HEK293 (cell line): Measurements from ENCODE around the gene TNFAIP1.

Source experiments
- CTCF ChIA-PET: fragments of 350-600 bp; formaldehyde crosslinking; extraction: SDS; loops from one replicate; lab custom pipeline; 2021; ENCODE audit warnings: antibody characterized with exemption; lab: Yijun Ruan, JAX
- POLR2A ChIA-PET: fragments of 300-600 bp; formaldehyde crosslinking; extraction: SDS; loops from one replicate; lab custom pipeline; 2020; ENCODE audit warnings: antibody characterized with exemption, inconsistent platforms; lab: Yijun Ruan, JAX
- H3K27ac ChIP-seq: fragments of 200-500 bp; sonication (Bioruptor generic); 2 replicates; pipeline ENCODE4 v1.5.1; 2014; ENCODE audit warnings: low read depth, low read length, control low read depth, inconsistent platforms; ENCODE audit errors: extremely low read depth
- H3K36me3 ChIP-seq, 2 experiments: fragments of 200-500 bp in 1 of 2; sonication (Bioruptor generic) in 1 of 2; 1 replicate in 1 of 2; 2 replicates in 1 of 2; pipeline ENCODE4 v1.5.1; 2014 to 2017; ENCODE audit warnings: inconsistent platforms in 2 of 2, low read length in 2 of 2; ENCODE audit not compliant: control insufficient read depth in 2 of 2, insufficient read depth in 1 of 2
- H3K4me1 ChIP-seq: fragments of 200-500 bp; sonication (Bioruptor generic); 2 replicates; pipeline ENCODE4 v1.5.1; 2014; ENCODE audit warnings: mild to moderate bottlenecking, low read length, inconsistent platforms; ENCODE audit not compliant: control insufficient read depth, insufficient read depth
- H3K4me3 ChIP-seq: 2 replicates; pipeline ENCODE4 v1.5.1; 2011; ENCODE audit warnings: low read depth, mild to moderate bottlenecking, control low read depth, low read length, moderate library complexity
- H3K9me3 ChIP-seq: fragments of 200-500 bp; sonication (Bioruptor generic); 2 replicates; pipeline ENCODE4 v1.5.1; 2014; ENCODE audit warnings: low read depth, low read length, inconsistent platforms; ENCODE audit not compliant: control insufficient read depth, insufficient read depth
- ELK4 ChIP-seq: IDR thresholded peaks from 2 replicates; pipeline ENCODE4 v1.6.1; 2011; ENCODE audit warnings: mild to moderate bottlenecking, low read depth, low read length, borderline replicate concordance
- KLF7 ChIP-seq: fragments of 450-650 bp; formaldehyde crosslinking; IDR thresholded peaks from 2 replicates; pipeline ENCODE4 v1.5.1; 2016; ENCODE audit warnings: missing biosample characterization, missing genetic modification characterization, borderline replicate concordance
- SCRT2 ChIP-seq: fragments of 450-650 bp; formaldehyde crosslinking; IDR thresholded peaks from 2 replicates; pipeline ENCODE4 v1.5.1; 2016; ENCODE audit warnings: missing biosample characterization, missing genetic modification characterization
- SP7 ChIP-seq: fragments of 450-650 bp; formaldehyde crosslinking; IDR thresholded peaks from 2 replicates; pipeline ENCODE4 v1.5.1; 2016; ENCODE audit warnings: missing biosample characterization, missing genetic modification characterization
- TRIM28 ChIP-seq: IDR thresholded peaks from 2 replicates; pipeline ENCODE4 v1.6.1; 2011; ENCODE audit warnings: low read length, control low read depth, borderline replicate concordance
- ZNF132 ChIP-seq: fragments of 450-650 bp; formaldehyde crosslinking; IDR thresholded peaks from 2 replicates; pipeline ENCODE4 v1.5.1; 2017; ENCODE audit warnings: missing biosample characterization, missing genetic modification characterization, borderline replicate concordance
- ZNF19 ChIP-seq: fragments of 450-650 bp; formaldehyde crosslinking; IDR thresholded peaks from 2 replicates; pipeline ENCODE4; 2016; ENCODE audit warnings: missing biosample characterization, missing genetic modification characterization, low read depth
- ZNF366 ChIP-seq: fragments of 450-650 bp; formaldehyde crosslinking; conservative IDR thresholded peaks from 2 replicates; pipeline ENCODE4 v1.5.1; 2016; ENCODE audit warnings: missing biosample characterization, missing genetic modification characterization
- ZNF37A ChIP-seq: fragments of 450-650 bp; IDR thresholded peaks from 2 replicates; pipeline ENCODE4 v1.5.1; 2018; ENCODE audit warnings: missing biosample characterization, missing genetic modification characterization
- ZNF398 ChIP-seq: fragments of 450-650 bp; formaldehyde crosslinking; IDR thresholded peaks from 2 replicates; pipeline ENCODE4 v1.5.1; 2017; ENCODE audit warnings: missing biosample characterization, missing genetic modification characterization
- ZNF423 ChIP-seq: fragments of 450-650 bp; formaldehyde crosslinking; IDR thresholded peaks from 2 replicates; pipeline ENCODE4 v1.5.1; 2016; ENCODE audit warnings: missing biosample characterization, missing genetic modification characterization
- ZNF548 ChIP-seq: fragments of 450-650 bp; formaldehyde crosslinking; IDR thresholded peaks from 2 replicates; pipeline ENCODE4 v1.5.1; 2016; ENCODE audit warnings: missing biosample characterization, missing genetic modification characterization
- ZNF580 ChIP-seq: fragments of 450-650 bp; formaldehyde crosslinking; IDR thresholded peaks from 2 replicates; pipeline ENCODE4 v1.5.1; 2016; ENCODE audit warnings: missing biosample characterization, missing genetic modification characterization
- ZNF621 ChIP-seq: fragments of 450-650 bp; formaldehyde crosslinking; IDR thresholded peaks from 2 replicates; pipeline ENCODE4 v1.5.1; 2017; ENCODE audit warnings: missing biosample characterization, missing genetic modification characterization
- ZNF660 ChIP-seq: fragments of 450-650 bp; IDR thresholded peaks from 2 replicates; pipeline ENCODE4 v1.5.1; 2018; ENCODE audit warnings: missing biosample characterization, mild to moderate bottlenecking, missing genetic modification characterization
- ZNF701 ChIP-seq: fragments of 450-650 bp; formaldehyde crosslinking; IDR thresholded peaks from 2 replicates; pipeline ENCODE4 v1.5.1; 2016; ENCODE audit warnings: missing biosample characterization, missing genetic modification characterization
- ZNF791 ChIP-seq: fragments of 450-650 bp; formaldehyde crosslinking; IDR thresholded peaks from 2 replicates; pipeline ENCODE4 v1.5.1; 2016; ENCODE audit warnings: missing biosample characterization, missing genetic modification characterization
- ZSCAN18 ChIP-seq: fragments of 450-650 bp; formaldehyde crosslinking; IDR thresholded peaks from 2 replicates; pipeline ENCODE4 v1.5.1; 2016; ENCODE audit warnings: missing biosample characterization, missing genetic modification characterization
- ZSCAN30 ChIP-seq: fragments of 450-650 bp; IDR thresholded peaks from 2 replicates; pipeline ENCODE4 v1.5.1; 2018; ENCODE audit warnings: missing biosample characterization, mild to moderate bottlenecking, missing genetic modification characterization, moderate library complexity
- TF ChIP-seq, protein P1 (sequence below): fragments of 450-650 bp; formaldehyde crosslinking; IDR thresholded peaks from 2 replicates; pipeline ENCODE4 v1.5.1; 2016; ENCODE audit warnings: missing biosample characterization, missing genetic modification characterization
- TF ChIP-seq, protein P2 (sequence below): fragments of 450-650 bp; formaldehyde crosslinking; IDR thresholded peaks from 2 replicates; pipeline ENCODE4 v1.5.1; 2016; ENCODE audit warnings: missing biosample characterization, missing genetic modification characterization
- TF ChIP-seq, protein P3 (sequence below): fragments of 450-650 bp; formaldehyde crosslinking; IDR thresholded peaks from 2 replicates; pipeline ENCODE4 v1.5.1; 2016; ENCODE audit warnings: missing biosample characterization, missing genetic modification characterization

The TNFAIP1 gene

DNA sequence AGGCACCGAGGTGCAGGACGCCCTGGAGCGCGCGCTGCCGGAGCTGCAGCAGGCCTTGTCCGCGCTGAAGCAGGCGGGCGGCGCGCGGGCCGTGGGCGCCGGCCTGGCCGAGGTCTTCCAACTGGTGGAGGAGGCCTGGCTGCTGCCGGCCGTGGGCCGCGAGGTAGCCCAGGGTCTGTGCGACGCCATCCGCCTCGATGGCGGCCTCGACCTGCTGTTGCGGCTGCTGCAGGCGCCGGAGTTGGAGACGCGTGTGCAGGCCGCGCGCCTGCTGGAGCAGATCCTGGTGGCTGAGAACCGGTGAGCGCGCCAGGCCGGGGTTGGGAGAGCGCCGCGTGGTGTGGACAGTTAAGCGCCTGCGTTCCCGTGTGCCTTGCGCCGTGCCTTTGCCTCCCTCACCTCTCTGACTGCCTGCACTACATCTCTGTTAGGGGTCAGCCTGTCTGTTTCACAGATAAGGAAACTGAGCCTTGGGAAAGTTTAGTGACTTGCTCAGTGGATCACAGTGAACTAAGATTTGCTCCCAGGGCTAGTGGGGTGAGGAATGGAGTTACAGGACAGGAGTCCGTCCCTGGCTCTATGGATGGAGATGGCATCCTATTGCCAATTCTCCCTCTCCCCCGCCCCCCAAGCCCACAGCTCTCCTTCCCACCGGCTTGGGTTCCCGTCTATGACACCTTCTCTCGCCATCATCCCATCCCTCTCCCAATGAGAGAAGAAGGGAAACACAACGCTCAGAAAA, 36.8 kb downstream of the TNFAIP1 start (continued):
- TF ChIP-seq, protein P1, sequence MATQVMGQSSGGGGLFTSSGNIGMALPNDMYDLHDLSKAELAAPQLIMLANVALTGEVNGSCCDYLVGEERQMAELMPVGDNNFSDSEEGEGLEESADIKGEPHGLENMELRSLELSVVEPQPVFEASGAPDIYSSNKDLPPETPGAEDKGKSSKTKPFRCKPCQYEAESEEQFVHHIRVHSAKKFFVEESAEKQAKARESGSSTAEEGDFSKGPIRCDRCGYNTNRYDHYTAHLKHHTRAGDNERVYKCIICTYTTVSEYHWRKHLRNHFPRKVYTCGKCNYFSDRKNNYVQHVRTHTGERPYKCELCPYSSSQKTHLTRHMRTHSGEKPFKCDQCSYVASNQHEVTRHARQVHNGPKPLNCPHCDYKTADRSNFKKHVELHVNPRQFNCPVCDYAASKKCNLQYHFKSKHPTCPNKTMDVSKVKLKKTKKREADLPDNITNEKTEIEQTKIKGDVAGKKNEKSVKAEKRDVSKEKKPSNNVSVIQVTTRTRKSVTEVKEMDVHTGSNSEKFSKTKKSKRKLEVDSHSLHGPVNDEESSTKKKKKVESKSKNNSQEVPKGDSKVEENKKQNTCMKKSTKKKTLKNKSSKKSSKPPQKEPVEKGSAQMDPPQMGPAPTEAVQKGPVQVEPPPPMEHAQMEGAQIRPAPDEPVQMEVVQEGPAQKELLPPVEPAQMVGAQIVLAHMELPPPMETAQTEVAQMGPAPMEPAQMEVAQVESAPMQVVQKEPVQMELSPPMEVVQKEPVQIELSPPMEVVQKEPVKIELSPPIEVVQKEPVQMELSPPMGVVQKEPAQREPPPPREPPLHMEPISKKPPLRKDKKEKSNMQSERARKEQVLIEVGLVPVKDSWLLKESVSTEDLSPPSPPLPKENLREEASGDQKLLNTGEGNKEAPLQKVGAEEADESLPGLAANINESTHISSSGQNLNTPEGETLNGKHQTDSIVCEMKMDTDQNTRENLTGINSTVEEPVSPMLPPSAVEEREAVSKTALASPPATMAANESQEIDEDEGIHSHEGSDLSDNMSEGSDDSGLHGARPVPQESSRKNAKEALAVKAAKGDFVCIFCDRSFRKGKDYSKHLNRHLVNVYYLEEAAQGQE (tag by site-specific recombination): 0 out of 2 replicates have a peak, but pooled peaks have one; percentile 31
- TF ChIP-seq SCRT2 (tag by site-specific recombination): no peak
- no peak for TF ChIP-seq ZNF791 (tag by site-specific recombination)
- TF ChIP-seq, protein P2, sequence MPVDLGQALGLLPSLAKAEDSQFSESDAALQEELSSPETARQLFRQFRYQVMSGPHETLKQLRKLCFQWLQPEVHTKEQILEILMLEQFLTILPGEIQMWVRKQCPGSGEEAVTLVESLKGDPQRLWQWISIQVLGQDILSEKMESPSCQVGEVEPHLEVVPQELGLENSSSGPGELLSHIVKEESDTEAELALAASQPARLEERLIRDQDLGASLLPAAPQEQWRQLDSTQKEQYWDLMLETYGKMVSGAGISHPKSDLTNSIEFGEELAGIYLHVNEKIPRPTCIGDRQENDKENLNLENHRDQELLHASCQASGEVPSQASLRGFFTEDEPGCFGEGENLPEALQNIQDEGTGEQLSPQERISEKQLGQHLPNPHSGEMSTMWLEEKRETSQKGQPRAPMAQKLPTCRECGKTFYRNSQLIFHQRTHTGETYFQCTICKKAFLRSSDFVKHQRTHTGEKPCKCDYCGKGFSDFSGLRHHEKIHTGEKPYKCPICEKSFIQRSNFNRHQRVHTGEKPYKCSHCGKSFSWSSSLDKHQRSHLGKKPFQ: no peak
- no peak for TF ChIP-seq ZNF580
- no peak for TF ChIP-seq ZSCAN30 (tag by site-specific recombination)
- no peak for TF ChIP-seq ZNF423 (tag by site-specific recombination)
- no peak for TF ChIP-seq ZNF701 (tag by site-specific recombination)
- TF ChIP-seq, protein P3, sequence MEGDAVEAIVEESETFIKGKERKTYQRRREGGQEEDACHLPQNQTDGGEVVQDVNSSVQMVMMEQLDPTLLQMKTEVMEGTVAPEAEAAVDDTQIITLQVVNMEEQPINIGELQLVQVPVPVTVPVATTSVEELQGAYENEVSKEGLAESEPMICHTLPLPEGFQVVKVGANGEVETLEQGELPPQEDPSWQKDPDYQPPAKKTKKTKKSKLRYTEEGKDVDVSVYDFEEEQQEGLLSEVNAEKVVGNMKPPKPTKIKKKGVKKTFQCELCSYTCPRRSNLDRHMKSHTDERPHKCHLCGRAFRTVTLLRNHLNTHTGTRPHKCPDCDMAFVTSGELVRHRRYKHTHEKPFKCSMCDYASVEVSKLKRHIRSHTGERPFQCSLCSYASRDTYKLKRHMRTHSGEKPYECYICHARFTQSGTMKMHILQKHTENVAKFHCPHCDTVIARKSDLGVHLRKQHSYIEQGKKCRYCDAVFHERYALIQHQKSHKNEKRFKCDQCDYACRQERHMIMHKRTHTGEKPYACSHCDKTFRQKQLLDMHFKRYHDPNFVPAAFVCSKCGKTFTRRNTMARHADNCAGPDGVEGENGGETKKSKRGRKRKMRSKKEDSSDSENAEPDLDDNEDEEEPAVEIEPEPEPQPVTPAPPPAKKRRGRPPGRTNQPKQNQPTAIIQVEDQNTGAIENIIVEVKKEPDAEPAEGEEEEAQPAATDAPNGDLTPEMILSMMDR: peak; percentile 52
- 0 out of 2 replicates have a peak, but pooled peaks have one; percentile 9 for TF ChIP-seq KLF7 (tag by site-specific recombination)
- peak; percentile 46; the same call in 1 of the 2 replicates for TF ChIP-seq ZNF660 (tag by site-specific recombination)
- no peak for TF ChIP-seq ZNF548
- no peak for TF ChIP-seq ZSCAN18 (tag by site-specific recombination)
- TF ChIP-seq, all 188 proteins: peak for 11

DNA sequence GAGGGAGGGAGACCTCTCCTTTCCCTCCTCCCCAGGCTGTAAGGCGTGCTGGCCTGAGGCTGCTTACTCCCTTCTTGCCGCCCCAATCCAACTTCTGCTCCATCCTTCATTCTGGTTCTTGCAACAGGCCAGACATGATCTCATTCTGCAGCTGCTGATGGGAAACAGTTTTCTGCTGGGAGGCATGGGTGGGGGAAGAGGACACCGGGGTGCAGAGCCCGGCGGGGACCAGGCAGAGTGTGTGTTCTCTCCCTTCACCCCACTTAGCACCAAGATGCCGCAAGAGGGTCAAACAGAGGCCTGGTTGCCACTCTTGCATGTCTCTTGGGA, 37.3 kb downstream of the TNFAIP1 start:
- CTCF ChIA-PET: interaction anchor here (0.7 kb wide), 1 partner anchor 44 kb away, joined by 4 read pairs; no protein-coding TSS in a partner anchor
- POLR2A ChIA-PET: interaction anchor here (7.1 kb wide), 1 partner anchor 15 kb away, joined by 66 read pairs; the partner anchor contains the start of gene POLDIP2
- Histone ChIP-seq H3K9me3 (no peaks in the 10 kb centered on the region), H3K27ac (no peak overlapping the region), H3K4me1 (peaks cover 13% of the 10 kb centered on the region), H3K4me3 (0 out of 2 replicates have a peak overlapping the region, but pooled peaks have one; percentile 50), H3K36me3 (no peaks in the 10 kb centered on the region; a peak in 1 of 3 replicates)
- TF ChIP-seq ZNF366 (tag by site-specific recombination): 0 out of 2 replicates have a peak, but pooled peaks have one; percentile 42
- TF ChIP-seq ZNF37A (tag by site-specific recombination): no peak
- no peak for TF ChIP-seq ELK4
- no peak for TF ChIP-seq SP7 (tag by site-specific recombination)
- peak; percentile 24; the same call in 1 of the 2 replicates for TF ChIP-seq ZNF398 (tag by site-specific recombination)
- no peak for TF ChIP-seq ZNF19 (tag by site-specific recombination)
- TF ChIP-seq TRIM28: no peak
- no peak for TF ChIP-seq ZNF132
- TF ChIP-seq ZNF621: no peak
